Limb (tissue), 2 donors: ENCODE data around the gene SERPINA7.
"Not testable (repeated sequence)": the region's sequence is repeated elsewhere in the genome, so short reads cannot be mapped to it uniquely, and the experiment has no call there.

ENCODE experiments used
- DNase-seq, 2 donors: peaks; one replicate each; pipeline ENCODE4 v3.0.0-alpha.2; 2016; ENCODE audit errors: extremely low spot score in 2 of 2

The SERPINA7 gene

GRCh38 chrX:106038625-106039024, at the start of gene SERPINA7:
Gene SERPINA7 (minus strand): TSS chrX:106038727. CDS start chrX:106037058, 1,669 bp downstream.
- no peak for DNase-seq

DNA sequence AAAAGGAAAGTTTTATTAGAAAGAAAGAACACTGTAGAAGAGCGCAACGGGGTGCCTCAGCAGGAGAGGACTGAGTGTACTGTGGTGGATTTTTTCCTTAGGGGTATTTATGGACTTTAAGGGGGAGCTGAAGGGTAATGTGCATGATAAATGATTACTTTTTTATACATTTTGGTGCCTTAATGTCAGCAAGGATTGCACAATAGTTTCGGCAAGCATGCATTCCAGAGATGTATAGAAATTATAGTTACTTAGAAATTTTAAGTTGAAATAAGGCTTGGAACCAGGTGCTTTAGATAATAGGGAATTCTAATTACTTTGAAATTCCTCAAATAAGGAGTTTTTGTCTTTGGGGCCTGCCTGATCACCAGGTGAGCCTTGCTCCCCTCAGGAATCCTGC, 30.5 kb upstream of the SERPINA7 start:
- DNase-seq: no peak

DNA sequence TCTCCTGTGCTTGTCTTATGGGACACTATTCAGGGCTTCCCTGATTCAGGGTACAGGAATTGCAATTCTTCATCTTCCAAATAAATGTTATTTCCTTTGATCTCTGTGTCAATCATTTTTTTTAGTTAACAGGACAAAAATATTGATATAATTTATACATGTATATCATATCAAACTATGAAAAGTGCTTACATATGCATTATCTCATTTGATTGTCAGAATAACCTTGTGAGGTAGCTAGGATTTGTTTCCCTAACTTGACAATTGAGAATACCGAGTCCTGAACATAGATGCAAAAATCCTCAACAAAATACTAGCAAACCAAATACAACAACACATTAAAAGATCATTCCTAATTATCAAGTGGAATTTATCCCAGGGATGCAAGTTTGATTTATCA, 11.5 kb upstream of the SERPINA7 start:
- no peak for DNase-seq

GRCh38 chrX:106042296-106042695, 3.8 kb upstream of the SERPINA7 start:
- no peak for DNase-seq

- DNase-seq: no peak
Observed at GRCh38 chrX:106040861-106041260, 2.3 kb upstream of the SERPINA7 start.

DNA sequence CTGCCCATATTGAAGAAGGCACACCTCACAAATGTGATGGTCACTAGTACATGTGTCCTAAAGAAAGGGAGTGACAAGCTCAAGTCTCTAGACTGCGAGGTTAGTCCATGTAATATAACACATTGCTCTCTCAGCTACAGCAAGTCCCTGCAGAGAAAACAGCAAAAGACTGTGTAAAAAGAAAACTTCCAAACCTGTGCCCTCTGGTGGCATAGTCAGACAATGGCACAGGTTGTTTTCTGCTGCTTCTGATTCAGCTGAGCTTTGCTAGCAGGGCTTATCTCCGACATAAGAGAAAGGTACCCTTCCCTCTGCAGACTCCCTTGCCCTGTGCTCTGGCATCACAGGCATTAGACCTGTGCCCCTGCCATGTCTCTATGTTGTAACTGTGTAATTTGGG, 1.4 kb upstream of the SERPINA7 start:
- DNase-seq: no peak

DNA sequence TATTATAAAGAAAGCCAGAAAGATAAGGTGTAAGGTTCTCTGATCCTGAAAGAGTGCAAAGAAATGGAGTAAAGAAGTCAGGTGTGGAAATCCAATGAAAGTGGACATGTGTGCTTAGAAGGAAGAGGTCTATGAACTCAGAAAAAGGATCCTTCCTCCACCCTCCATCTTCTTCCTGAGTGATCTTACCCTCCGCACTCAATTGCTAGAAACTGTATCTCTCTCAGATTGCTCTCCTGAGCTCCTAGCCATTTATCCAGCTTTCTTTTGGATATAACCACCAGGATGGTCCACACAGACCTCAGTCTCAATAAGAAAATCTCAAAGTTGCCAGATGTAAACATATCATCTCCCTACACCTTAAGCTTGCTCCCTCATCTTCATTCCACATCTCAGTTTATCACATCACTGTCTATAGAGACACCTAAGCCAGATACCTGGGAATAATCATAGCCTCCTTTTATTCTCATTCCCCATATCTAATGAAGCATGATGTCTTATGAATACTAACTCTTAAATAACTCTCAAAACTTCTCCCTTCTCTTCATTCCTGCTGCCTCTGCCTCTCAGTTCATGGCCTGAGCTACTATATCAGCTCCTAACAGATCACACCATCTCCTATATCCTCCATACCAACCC, 573 bp downstream of the SERPINA7 start:
- no peak for DNase-seq

GRCh38 chrX:106036716-106037115, 1.8 kb downstream of the SERPINA7 start:
- no peak for DNase-seq

- no peak for DNase-seq
Observed at GRCh38 chrX:106035064-106035463, 3.5 kb downstream of the SERPINA7 start.

GRCh38 chrX:106023947-106024346, 14.6 kb downstream of the SERPINA7 start:
- DNase-seq: no peak

DNA sequence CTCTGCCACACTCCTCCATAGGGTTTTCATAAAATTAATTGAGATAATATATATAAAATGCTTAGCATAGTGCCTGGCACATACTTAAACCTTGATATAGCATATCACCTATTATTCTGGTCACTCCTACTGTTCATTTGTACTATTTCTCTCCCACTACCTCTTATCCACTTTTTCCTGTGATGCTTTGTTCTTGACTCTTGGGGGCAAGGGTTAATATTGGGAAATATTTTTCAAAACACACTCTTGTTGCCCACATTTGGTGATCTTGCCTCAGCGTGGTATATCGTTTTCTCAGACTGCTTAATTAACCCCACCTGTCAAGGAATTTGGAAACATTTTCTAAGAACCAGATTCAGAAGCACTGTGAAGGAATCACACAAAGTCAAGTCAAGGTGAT, 16.3 kb downstream of the SERPINA7 start:
- DNase-seq: no peak

- no peak for DNase-seq
Observed at GRCh38 chrX:106014119-106014775, 24.3 kb downstream of the SERPINA7 start.

DNA sequence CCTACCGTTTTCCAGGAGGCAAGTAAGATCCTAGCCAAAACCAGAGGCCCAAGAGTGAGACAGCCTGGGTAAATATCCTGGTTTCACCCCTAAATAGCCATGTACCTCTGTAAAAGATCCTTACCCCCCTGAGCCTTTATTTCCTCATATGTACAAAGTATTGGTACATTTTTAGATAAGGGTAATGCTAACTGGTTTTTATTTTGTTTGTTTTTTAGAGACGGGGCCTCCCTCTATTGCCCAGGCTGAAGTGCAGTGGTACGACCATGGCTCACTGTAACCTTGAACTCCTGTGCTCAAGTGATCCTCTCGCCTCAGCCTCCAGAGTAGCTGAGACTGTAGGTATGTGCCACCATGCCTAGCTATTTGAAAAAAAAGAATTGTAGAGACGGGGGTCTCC, 29.4 kb downstream of the SERPINA7 start:
- no peak for DNase-seq

GRCh38 chrX:106007815-106008214, 30.7 kb downstream of the SERPINA7 start:
- DNase-seq: no peak

GRCh38 chrX:106005684-106006083, 32.8 kb downstream of the SERPINA7 start:
- DNase-seq: no peak

GRCh38 chrX:106000609-106001008, 37.9 kb downstream of the SERPINA7 start:
- DNase-seq: not testable (repeated sequence)

- no peak for DNase-seq
Observed at GRCh38 chrX:106000203-106000602, 38.3 kb downstream of the SERPINA7 start.

DNA sequence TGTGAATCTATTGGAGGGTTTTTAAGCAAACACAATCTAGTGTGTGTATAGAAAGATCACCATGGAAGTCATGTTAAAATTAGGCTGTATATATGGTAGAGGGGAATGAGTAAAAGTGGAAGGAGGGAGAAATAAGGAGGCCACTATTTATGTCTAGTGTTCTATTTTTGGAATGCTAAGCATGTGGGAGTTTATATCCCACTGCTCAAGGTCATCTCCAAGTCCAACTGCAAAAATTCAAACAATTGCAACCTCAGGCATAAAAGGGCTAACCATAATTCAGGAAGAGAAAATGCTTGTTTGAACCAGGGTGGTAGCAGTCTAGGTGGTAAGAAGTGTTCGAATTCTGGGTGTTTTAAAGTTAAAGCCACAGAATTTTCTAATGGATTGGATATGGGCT, 39.2 kb downstream of the SERPINA7 start:
- no peak for DNase-seq

- not testable (repeated sequence) for DNase-seq
Observed at GRCh38 chrX:105988487-105988886, 50.0 kb downstream of the SERPINA7 start.
